HepG2 (cell line): ENCODE data around the gene LMNA. TPM values are rescaled to one million over a fixed set of nuclear protein-coding genes. Genes with fewer than 3 reads are reported as not detected.

Experiments
- ARID5B ChIP-seq: IDR thresholded peaks from 2 replicates; pipeline ENCODE4 v1.4.0; 2020; ENCODE audit warnings: mild to moderate bottlenecking, missing genetic modification reagents
- CEBPB ChIP-seq: IDR thresholded peaks from 2 replicates; pipeline ENCODE4 v1.6.1; 2011; ENCODE audit warnings: low read depth, low read length, improper control_type of control experiment, borderline replicate concordance
- CSRNP2 ChIP-seq: sonication (generic); formaldehyde crosslinking; conservative IDR thresholded peaks from 2 replicates; pipeline ENCODE4 v1.8.0; 2022; ENCODE audit warnings: low read depth, missing genetic modification reagents
- ELF3 ChIP-seq: IDR thresholded peaks from 2 replicates; pipeline ENCODE4 v1.6.1; 2016; ENCODE audit warnings: missing genetic modification reagents, missing compliant biosample characterization
- ETS1 ChIP-seq: sonication (generic); formaldehyde crosslinking; IDR thresholded peaks from 2 replicates; pipeline ENCODE4 v1.4.0; 2020; ENCODE audit warnings: missing genetic modification reagents
- HIC2 ChIP-seq: sonication (generic); formaldehyde crosslinking; IDR thresholded peaks from 2 replicates; pipeline ENCODE4 v1.9.0; 2022; ENCODE audit warnings: low read depth, missing genetic modification reagents
- IKZF5 ChIP-seq: IDR thresholded peaks from 2 replicates; pipeline ENCODE4 v1.6.1; 2018; ENCODE audit warnings: missing genetic modification reagents, mild to moderate bottlenecking, missing compliant biosample characterization
- MAX ChIP-seq: IDR thresholded peaks from 2 replicates; pipeline ENCODE4 v1.6.1; 2012; ENCODE audit warnings: inconsistent platforms
- NFYB ChIP-seq: sonication (generic); formaldehyde crosslinking; IDR thresholded peaks from 2 replicates; pipeline ENCODE4 v1.4.0; 2020; ENCODE audit warnings: missing genetic modification reagents
- RXRB ChIP-seq: IDR thresholded peaks from 2 replicates; pipeline ENCODE4 v1.6.1; 2016; ENCODE audit warnings: borderline replicate concordance, missing genetic modification reagents, missing compliant biosample characterization
- SRF ChIP-seq: IDR thresholded peaks from 2 replicates; pipeline ENCODE4 v1.6.1; 2011; ENCODE audit warnings: mild to moderate bottlenecking, low read depth, low read length, moderate library complexity
- SRSF9 ChIP-seq: fragments of 200-400 bp; formaldehyde crosslinking; IDR thresholded peaks from 2 replicates; pipeline ENCODE4 v1.6.1; 2018; ENCODE audit warnings: borderline replicate concordance, mild to moderate bottlenecking, low read depth, low read length; ENCODE audit not compliant: insufficient read depth, poor library complexity, severe bottlenecking
- SRY ChIP-seq: sonication (generic); formaldehyde crosslinking; IDR thresholded peaks from 2 replicates; pipeline ENCODE4 v1.8.0; 2022; ENCODE audit warnings: mild to moderate bottlenecking, missing genetic modification reagents
- TBP ChIP-seq: sonication (generic); formaldehyde crosslinking; IDR thresholded peaks from 2 replicates; pipeline ENCODE4 v1.5.0; 2020; ENCODE audit warnings: missing genetic modification reagents
- TEAD2 ChIP-seq: sonication (generic); formaldehyde crosslinking; IDR thresholded peaks from 2 replicates; pipeline ENCODE4 v1.9.0; 2021; ENCODE audit warnings: missing genetic modification reagents
- ZNF253 ChIP-seq: sonication (generic); formaldehyde crosslinking; IDR thresholded peaks from 2 replicates; pipeline ENCODE4 v1.8.0; 2022; ENCODE audit warnings: mild to moderate bottlenecking, missing genetic modification reagents, borderline replicate concordance
- ZNF414 ChIP-seq: sonication (generic); formaldehyde crosslinking; IDR thresholded peaks from 2 replicates; pipeline ENCODE4 v1.5.0; 2020; ENCODE audit warnings: missing genetic modification reagents
- polyA plus RNA-seq, 8 experiments: library from polyadenylated mRNA; depleted of rRNA in 3 of 8; stranded (reverse) in 7 of 8; unstranded in 1 of 8; fragments of >200 nt; fragmentation: Illumina TruSeq in 4 of 8; extraction: Trizol in 4 of 8; gene quantifications; 2 replicates each; pipeline versions ENCODE4 v1.2.1 to v1.2.3, GENCODE V29; 2011 to 2016; ENCODE audit warnings: low read depth in 4 of 8, missing spikeins in 1 of 8, mixed read lengths in 1 of 8; ENCODE audit not compliant: insufficient read depth in 1 of 8
- total RNA-seq, 5 experiments: library from RNA; depleted of rRNA; stranded (reverse); fragments of >200 nt; fragmentation: Illumina TruSeq; extraction: Trizol; gene quantifications; 2 replicates each; pipeline ENCODE4 v1.2.3, GENCODE V29; 2016; ENCODE audit warnings: low read depth in 1 of 5

The LMNA gene
- total and polyA plus RNA-seq, 2 of the 13 experiments (the other 11 are each of a cell fraction or from before 2014, with no cell fraction given), result 107 to 225 TPM

GRCh38 chr1:156096640-156097391 lies 17.7 kb upstream of the LMNA start (continued):
- TF ChIP-seq ETS1 (CRISPR knock-in tag) (no peak), TBP (CRISPR knock-in tag) (no peak), ELF3 (CRISPR knock-in tag) (peak; percentile 55), NFYB (CRISPR knock-in tag) (no peak), SRF (no peak), CEBPB (no peak), SRSF9 (no peak), TEAD2 (CRISPR knock-in tag) (no peak), IKZF5 (CRISPR knock-in tag) (no peak; the same call in 1 of the 2 replicates), ZNF414 (CRISPR knock-in tag) (no peak), ZNF253 (CRISPR knock-in tag) (0 out of 2 replicates have a peak, but pooled peaks have one; percentile 45), RXRB (CRISPR knock-in tag) (peak; percentile 69; the same call in 1 of the 2 replicates), SRY (CRISPR knock-in tag) (0 out of 2 replicates have a peak, but pooled peaks have one; percentile 43), CSRNP2 (CRISPR knock-in tag) (no peak), HIC2 (CRISPR knock-in tag) (0 out of 2 replicates have a peak, but pooled peaks have one; percentile 48), MAX (peak; percentile 66; the same call in 1 of the 2 replicates), ARID5B (CRISPR knock-in tag) (0 out of 2 replicates have a peak, but pooled peaks have one; percentile 27)
